Suprapubic skin (tissue), 4 donors: ENCODE data around the gene CDKN3. TPM values are rescaled to one million over a fixed set of nuclear protein-coding genes. Genes with fewer than 3 reads are reported as not detected.

Source experiments
- DNase-seq, 2 donors: peaks; one replicate each; pipeline ENCODE4 v3.0.0-alpha.2; 2019; ENCODE audit warnings: low spot score in 2 of 2
- H3K27ac ChIP-seq: fragments of 200-600 bp; sonication (generic); one replicate; pipeline ENCODE4 v1.5.1; 2019
- H3K27me3 ChIP-seq: fragments of 200-600 bp; sonication (generic); one replicate; pipeline ENCODE4 v1.5.1; 2019
- H3K36me3 ChIP-seq: fragments of 200-600 bp; sonication (generic); one replicate; pipeline ENCODE4 v1.5.1; 2019
- H3K4me1 ChIP-seq: fragments of 200-600 bp; sonication (generic); one replicate; pipeline ENCODE4 v1.5.1; 2019
- H3K4me3 ChIP-seq: fragments of 200-600 bp; sonication (generic); one replicate; pipeline ENCODE4 v1.5.1; 2019; ENCODE audit warnings: mild to moderate bottlenecking
- H3K9me3 ChIP-seq: fragments of 200-600 bp; sonication (generic); one replicate; pipeline ENCODE4 v1.5.1; 2019
- EP300 ChIP-seq: sonication (generic); formaldehyde crosslinking; IDR thresholded peaks from one replicate; pipeline ENCODE4 v1.6.1; 2017; ENCODE audit warnings: antibody characterized with exemption
- POLR2A ChIP-seq, 2 donors: fragments of 450-650 bp; IDR thresholded peaks; one replicate each; pipeline ENCODE4 v1.6.1; 2017; ENCODE audit warnings: antibody characterized with exemption in 2 of 2, mild to moderate bottlenecking in 2 of 2, moderate library complexity in 2 of 2
- POLR2AphosphoS5 ChIP-seq, 3 donors: sonication (generic); formaldehyde crosslinking; IDR thresholded peaks; one replicate each; pipeline ENCODE4 v1.6.1; 2017; ENCODE audit warnings: antibody characterized with exemption in 3 of 3
- WGBS: methylation state at CpG from one replicate; pipeline ENCODE4 v1.1.5; 2018; 5-methylcytosine and 5-hydroxymethylcytosine counted together
- total RNA-seq, 4 donors: library from RNA; depleted of rRNA; stranded (reverse); fragments of >200 nt; gene quantifications; one replicate each; pipeline ENCODE4 v1.1.0, GENCODE V29; 2016
- TF ChIP-seq, protein P1 (sequence below), 2 donors: fragments of 200-600 bp in 1 of 2; fragments of 450-650 bp in 1 of 2; sonication (generic) in 1 of 2; IDR thresholded peaks; one replicate each; pipeline ENCODE4 v1.5.1; 2016 to 2019; ENCODE audit warnings: antibody characterized with exemption in 2 of 2, mild to moderate bottlenecking in 1 of 2, moderate library complexity in 1 of 2

CDKN3 gene
- total RNA-seq, 4 donors from 2014 or later: 4.9 to 8.0 (median 7.5) TPM; not detected in 1

DNA sequence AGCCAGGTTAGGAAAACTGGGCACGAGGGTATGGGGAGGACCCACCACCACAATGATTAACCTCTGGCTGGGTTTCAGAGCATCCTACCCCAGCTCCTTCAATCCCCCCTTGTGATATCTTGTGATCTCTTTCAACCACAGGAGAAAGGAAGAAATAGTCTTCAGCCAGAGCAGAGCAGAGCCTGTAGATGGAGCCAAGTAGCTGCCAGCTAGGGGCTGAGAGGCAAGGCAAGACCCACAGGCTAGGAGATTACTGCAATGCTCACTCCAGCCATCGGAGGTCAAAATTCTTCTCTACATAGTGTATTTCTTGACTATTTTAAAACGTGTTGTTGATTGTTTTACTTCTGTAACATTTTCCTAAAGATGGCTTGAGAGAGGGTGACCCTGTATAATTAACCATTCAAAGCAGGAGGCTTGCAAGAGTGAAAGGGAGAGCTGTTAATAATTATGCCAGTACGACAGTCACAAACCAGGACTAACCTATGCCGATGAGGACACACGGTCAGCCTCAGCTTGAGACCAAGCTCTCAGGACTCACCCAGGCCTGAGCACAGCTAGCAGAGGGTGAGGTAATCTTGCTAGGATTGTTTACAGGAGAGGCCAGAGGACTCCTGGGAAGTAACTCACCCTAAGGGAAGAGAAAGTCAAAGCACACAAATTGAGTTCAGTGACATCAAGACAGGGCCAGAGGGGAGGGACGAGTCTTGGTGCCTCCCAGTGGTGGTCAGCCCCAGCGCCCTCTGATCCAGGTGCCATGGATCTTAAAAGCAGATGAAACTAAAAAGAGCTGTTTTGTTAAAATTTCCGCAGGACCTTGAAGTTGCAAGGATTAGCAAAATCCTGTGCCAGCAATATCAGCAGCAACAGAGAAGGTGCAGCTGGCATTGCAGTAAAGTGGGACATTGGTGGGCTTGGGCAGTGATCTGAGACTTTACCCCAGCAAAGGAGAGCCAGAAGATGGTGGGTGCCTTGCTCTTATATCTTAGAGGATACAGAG, 29.8 kb upstream of the CDKN3 start:
- Histone ChIP-seq H3K27me3 (no peaks in the 10 kb centered on the region), H3K27ac (no peak overlapping the region), H3K4me3 (no peak overlapping the region), H3K4me1 (peaks cover 16% of the 10 kb centered on the region), H3K9me3 (no peaks in the 10 kb centered on the region), H3K36me3 (no peaks in the 10 kb centered on the region)
- TF ChIP-seq POLR2A (IDR thresholded peaks at IDR 0.05): no peak
- TF ChIP-seq, protein P1, sequence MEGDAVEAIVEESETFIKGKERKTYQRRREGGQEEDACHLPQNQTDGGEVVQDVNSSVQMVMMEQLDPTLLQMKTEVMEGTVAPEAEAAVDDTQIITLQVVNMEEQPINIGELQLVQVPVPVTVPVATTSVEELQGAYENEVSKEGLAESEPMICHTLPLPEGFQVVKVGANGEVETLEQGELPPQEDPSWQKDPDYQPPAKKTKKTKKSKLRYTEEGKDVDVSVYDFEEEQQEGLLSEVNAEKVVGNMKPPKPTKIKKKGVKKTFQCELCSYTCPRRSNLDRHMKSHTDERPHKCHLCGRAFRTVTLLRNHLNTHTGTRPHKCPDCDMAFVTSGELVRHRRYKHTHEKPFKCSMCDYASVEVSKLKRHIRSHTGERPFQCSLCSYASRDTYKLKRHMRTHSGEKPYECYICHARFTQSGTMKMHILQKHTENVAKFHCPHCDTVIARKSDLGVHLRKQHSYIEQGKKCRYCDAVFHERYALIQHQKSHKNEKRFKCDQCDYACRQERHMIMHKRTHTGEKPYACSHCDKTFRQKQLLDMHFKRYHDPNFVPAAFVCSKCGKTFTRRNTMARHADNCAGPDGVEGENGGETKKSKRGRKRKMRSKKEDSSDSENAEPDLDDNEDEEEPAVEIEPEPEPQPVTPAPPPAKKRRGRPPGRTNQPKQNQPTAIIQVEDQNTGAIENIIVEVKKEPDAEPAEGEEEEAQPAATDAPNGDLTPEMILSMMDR (IDR thresholded peaks at IDR 0.05): peak in 1 of 2 donors; percentile 9
- DNase-seq: no peak
- WGBS: 72% methylated on average over 9 of the region's 9 CpGs

DNA sequence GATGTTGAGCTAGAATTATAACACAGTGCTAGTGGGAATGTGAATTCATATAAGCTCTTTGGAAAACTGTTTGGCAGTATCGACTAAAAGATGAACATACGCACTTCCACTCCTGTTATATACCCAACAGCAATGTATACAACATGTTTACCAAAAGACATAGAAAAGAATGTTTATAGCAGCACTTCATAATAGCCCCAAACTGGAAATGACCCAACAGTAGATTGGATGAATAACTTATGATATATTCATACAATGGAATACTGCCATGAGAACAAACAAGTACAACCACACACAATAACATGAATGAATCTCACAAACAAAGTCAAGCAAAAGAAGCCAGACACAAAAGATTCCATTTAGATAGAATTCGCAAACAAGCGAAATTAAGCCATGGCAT, 28.5 kb upstream of the CDKN3 start:
- no peak for TF ChIP-seq POLR2A (IDR thresholded peaks at IDR 0.05)
- no peak for TF ChIP-seq POLR2AphosphoS5 (IDR thresholded peaks at IDR 0.05)
- TF ChIP-seq, protein P1 (IDR thresholded peaks at IDR 0.05): no peak
- TF ChIP-seq EP300: no peak
- no peaks in the 10 kb centered on the region for H3K36me3 ChIP-seq

DNA sequence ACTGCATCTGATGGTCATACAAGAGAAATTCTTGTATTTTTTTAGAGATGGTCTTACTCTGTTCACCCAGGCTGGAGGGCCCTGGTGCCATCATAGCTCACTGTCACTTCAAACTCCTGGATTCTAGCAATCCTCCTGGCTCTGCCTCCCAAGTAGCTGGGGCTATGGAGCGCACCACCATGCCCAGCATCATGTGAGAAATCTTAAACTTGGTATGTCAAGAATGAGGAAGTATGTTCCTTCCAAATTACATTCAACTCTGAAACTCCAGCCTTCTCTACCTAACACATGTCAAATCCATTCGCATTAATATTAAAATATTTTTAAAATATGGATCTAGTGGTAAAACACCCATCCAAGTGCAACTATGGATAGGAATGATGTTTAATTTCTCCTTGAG, 27.5 kb upstream of the CDKN3 start:
- no peak overlapping the region for H3K27ac ChIP-seq
- TF ChIP-seq, protein P1 (IDR thresholded peaks at IDR 0.05): no peak
- H3K27me3 ChIP-seq: no peaks in the 10 kb centered on the region
- WGBS: 98% methylated on average over 2 of the region's 2 CpGs
- no peak for DNase-seq
- no peaks in the 10 kb centered on the region for H3K9me3 ChIP-seq
- no peak overlapping the region for H3K4me3 ChIP-seq
- peaks cover 17% of the 10 kb centered on the region for H3K4me1 ChIP-seq
- no peaks in the 10 kb centered on the region for H3K36me3 ChIP-seq

More for the DNA sequence above, 28.5 kb upstream of the CDKN3 start:
- 96% methylated on average over 4 of the region's 4 CpGs for WGBS
- H3K4me3 ChIP-seq: no peak overlapping the region
- H3K9me3 ChIP-seq: no peaks in the 10 kb centered on the region
- no peak overlapping the region for H3K27ac ChIP-seq
- H3K4me1 ChIP-seq: peaks cover 16% of the 10 kb centered on the region
- no peak for DNase-seq
- no peaks in the 10 kb centered on the region for H3K27me3 ChIP-seq

DNA sequence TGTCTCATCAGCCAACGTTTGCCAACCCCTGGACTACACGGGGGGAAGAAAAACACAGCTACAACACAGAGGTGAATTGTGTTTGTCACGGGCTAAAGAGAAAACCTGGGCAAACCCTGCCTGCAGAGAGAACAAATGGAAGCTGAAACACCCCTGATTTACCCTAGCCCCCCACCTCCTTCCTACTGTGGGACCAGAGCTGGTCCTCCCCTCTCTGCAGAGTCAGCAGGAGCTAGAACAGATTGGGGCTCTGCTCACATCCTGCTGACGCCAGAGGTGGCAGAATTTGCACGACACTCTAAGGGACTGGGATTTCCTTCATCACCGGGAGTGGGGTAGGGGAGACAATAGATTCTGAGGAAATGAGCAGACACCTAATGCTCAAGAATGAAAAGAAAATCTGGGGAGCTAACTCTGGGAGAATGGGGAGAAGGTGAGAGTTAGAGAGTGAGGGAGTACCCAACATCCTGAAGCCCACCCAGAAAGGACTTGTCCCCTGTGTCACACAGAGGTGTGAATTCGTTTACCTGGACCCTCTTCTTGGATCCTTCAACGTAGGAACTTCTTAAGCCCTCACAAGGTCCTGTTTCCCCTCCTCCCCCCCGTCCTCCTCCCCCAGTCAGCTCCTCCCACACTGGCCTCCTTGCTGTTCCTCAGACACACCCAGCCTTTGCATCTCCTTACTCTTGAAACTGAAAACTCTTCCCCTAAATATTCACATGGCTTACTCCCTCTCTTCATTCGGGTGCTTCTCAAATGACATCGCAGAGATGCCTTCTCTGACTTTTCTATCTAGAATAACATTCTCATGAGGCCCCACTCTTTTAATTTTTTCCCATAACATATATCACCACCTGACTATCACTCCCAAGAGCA, 26.2 kb upstream of the CDKN3 start:
- Histone ChIP-seq H3K4me1 (peaks cover 6% of the 10 kb centered on the region), H3K36me3 (no peaks in the 10 kb centered on the region), H3K27me3 (no peaks in the 10 kb centered on the region), H3K4me3 (no peak overlapping the region), H3K9me3 (no peaks in the 10 kb centered on the region), H3K27ac (no peak overlapping the region)
- 63% methylated on average over 11 of the region's 11 CpGs for WGBS
- no peak for DNase-seq
- TF ChIP-seq, protein P1 (IDR thresholded peaks at IDR 0.05): no peak
- TF ChIP-seq POLR2AphosphoS5 (IDR thresholded peaks at IDR 0.05) (no peak), EP300 (no peak), POLR2A (IDR thresholded peaks at IDR 0.05) (no peak)
